Heart left ventricle (tissue), 16 donors: ENCODE results near the gene EPB41. TPM values are rescaled to one million over a fixed set of nuclear protein-coding genes. Genes with fewer than 3 reads are reported as not detected.
"Not testable (repeated sequence)": the region's sequence is repeated elsewhere in the genome, so short reads cannot be mapped to it uniquely, and the experiment has no call there.

ENCODE experiments used
- ATAC-seq, 4 donors: fragments of 200-7000 bp; cut with Tn5 transposase; one replicate each; pipeline ENCODE4 v1.9.1; 2020 to 2022; ENCODE audit warnings: moderate library complexity in 4 of 4, mild to moderate bottlenecking in 3 of 4, moderate number of reproducible peaks in 1 of 4
- DNase-seq, 5 donors: peaks; one replicate each; pipeline ENCODE4 v3.0.0-alpha.2; 2020
- H3K27ac ChIP-seq, 12 donors: fragments of 200-600 bp; sonication (generic) in 4 of 12; one replicate each; pipeline versions ENCODE4 v1.5.0 to v1.8.0; 2016 to 2022; ENCODE audit warnings: mild to moderate bottlenecking in 2 of 12
- H3K27me3 ChIP-seq, 9 donors: fragments of 200-600 bp; sonication (generic) in 2 of 9; one replicate each; pipeline versions ENCODE4 v1.5.1 to v1.8.0; 2016 to 2022; ENCODE audit warnings: mild to moderate bottlenecking in 3 of 9
- H3K36me3 ChIP-seq, 9 donors: fragments of 200-600 bp; sonication (generic) in 2 of 9; one replicate each; pipeline versions ENCODE4 v1.5.0 to v1.8.0; 2018 to 2022; ENCODE audit warnings: mild to moderate bottlenecking in 2 of 9
- H3K4me1 ChIP-seq, 12 donors: fragments of 200-600 bp; sonication (generic) in 4 of 12; one replicate each; pipeline versions ENCODE4 v1.5.0 to v1.8.0; 2016 to 2022; ENCODE audit warnings: mild to moderate bottlenecking in 3 of 12
- H3K4me3 ChIP-seq, 12 donors: fragments of 200-600 bp; sonication (generic) in 4 of 12; one replicate each; pipeline versions ENCODE4 v1.5.0 to v1.8.0; 2017 to 2022; ENCODE audit warnings: mild to moderate bottlenecking in 9 of 12, moderate library complexity in 4 of 12
- H3K9me3 ChIP-seq, 12 donors: fragments of 200-600 bp; sonication (generic) in 4 of 12; one replicate each; pipeline versions ENCODE4 v1.5.0 to v1.8.0; 2016 to 2022; ENCODE audit warnings: mild to moderate bottlenecking in 1 of 12
- POLR2A ChIP-seq, 2 donors: fragments of 450-650 bp; IDR thresholded peaks; one replicate each; pipeline ENCODE4 v1.6.1; 2017; ENCODE audit warnings: antibody characterized with exemption in 2 of 2, mild to moderate bottlenecking in 2 of 2, moderate library complexity in 2 of 2
- WGBS, 4 donors: extraction: QIAGEN DNeasy Blood & Tissue Kit in 2 of 4; methylation state at CpG; one replicate each; pipeline versions ENCODE4 v1.1.5 to v1.1.7; 2013 to 2018; 5-methylcytosine and 5-hydroxymethylcytosine counted together
- intact Hi-C, 10 donors: fragments of 100-400 bp; cut with DNase I; formaldehyde crosslinking; loops; one replicate each; pipeline versions ENCODE4 v1.11.1 to v1.14.2; 2022
- polyA plus RNA-seq, 2 donors: library from polyadenylated mRNA; stranded (reverse); fragments of 200-250 nt; gene quantifications; one replicate each; pipeline ENCODE4 v1.2.3, GENCODE V29; 2013
- total RNA-seq, 9 donors: library from RNA; depleted of rRNA in 2 of 9; stranded (reverse); fragments of >200 nt in 2 of 9; fragmentation: NEBNext Ultra II Directional in 3 of 9; extraction: Animal tissue kit (Norgen Biotek cat#: 25700) in 3 of 9; gene quantifications; one replicate each; pipeline versions ENCODE4 v1.1.0 to v1.2.4, GENCODE V29; 2016 to 2023
- TF ChIP-seq, protein P1 (sequence below), 12 donors: fragments of 200-600 bp; sonication (generic) in 4 of 12; IDR thresholded peaks; one replicate each; pipeline versions ENCODE4 v1.5.0 to v1.8.0; 2018 to 2022; ENCODE audit warnings: antibody characterized with exemption in 12 of 12, mild to moderate bottlenecking in 5 of 12
- donor health status: ischemic (EF 13 %, LVEDD 7.1; RV severe dilation, severe dysfunction).
- donor health status: healthy with polysubstance abuse.
- donor health status: DM: no; HTN: yes; CAD: no.
- donor health status: DM: no; HTN: no; CAD: no.
- donor health status: ischemic (EF 25% LVEDD 6.9; RV normal size, moderate dysfunction).
- donor health status: ischemic (EF 25% LVEDD 5.7; RV mildly dilated, moderate dysfunction).
- donor health status: healthy.
- donor health status: DM: yes; HTN: yes; CAD: no.
- donor health status: ischemic (EF 35%, LVEDD 5.7; RV mildly dilated, moderate dysfunction).
- donor health status: nonischemic (EF 11% LVEDD 7.7; RV severe dilation, severe dysfunction).
- donor health status: DM: yes; HTN: yes; CAD: no.
- donor health status: PGD.
- donor health status: ischemic (EF 29% LVEDD 5.4; RV normal size, mild dysfunction).
- donor health status: nonischemic (EF 23%, LVEDD 6.1; RV moderate dilation, normal function).

The EPB41 gene
- total and polyA plus RNA-seq, 11 donors = 7.8 to 34.4 (median 20.1) TPM

DNA sequence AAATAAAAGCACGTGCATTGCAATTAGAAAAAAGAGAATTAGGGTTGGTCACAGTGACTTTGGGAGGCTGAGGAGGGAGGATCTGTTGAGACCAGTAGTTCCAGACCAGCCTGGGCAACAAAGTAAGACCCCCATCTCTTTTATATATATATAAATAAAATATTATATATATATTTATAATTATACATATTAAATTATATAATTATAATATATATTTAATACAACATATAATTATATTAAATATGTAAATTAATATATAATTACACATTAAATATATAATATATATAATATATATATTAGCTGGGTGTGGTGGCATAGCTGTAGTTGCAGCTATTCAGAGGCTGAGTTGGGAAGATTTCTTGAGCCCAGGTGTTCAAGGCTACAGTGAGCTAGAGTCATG is 186.1 kb downstream of the EPB41 start:
- no peaks in the 10 kb centered on the region for H3K4me1 ChIP-seq
- H3K9me3 ChIP-seq = no peaks in the 10 kb centered on the region
- peaks cover 0 to 41% (median 3%) of the 10 kb centered on the region in 9 donors for H3K36me3 ChIP-seq
- H3K4me3 ChIP-seq = no peak overlapping the region
- no peak overlapping the region for H3K27ac ChIP-seq
- no peak for ATAC-seq
- 94 to 97% (median 95%) methylated on average over 1 of the region's 1 CpG for WGBS, 4 donors
- TF ChIP-seq POLR2A (IDR thresholded peaks at IDR 0.05) = no peak
- TF ChIP-seq, protein P1, sequence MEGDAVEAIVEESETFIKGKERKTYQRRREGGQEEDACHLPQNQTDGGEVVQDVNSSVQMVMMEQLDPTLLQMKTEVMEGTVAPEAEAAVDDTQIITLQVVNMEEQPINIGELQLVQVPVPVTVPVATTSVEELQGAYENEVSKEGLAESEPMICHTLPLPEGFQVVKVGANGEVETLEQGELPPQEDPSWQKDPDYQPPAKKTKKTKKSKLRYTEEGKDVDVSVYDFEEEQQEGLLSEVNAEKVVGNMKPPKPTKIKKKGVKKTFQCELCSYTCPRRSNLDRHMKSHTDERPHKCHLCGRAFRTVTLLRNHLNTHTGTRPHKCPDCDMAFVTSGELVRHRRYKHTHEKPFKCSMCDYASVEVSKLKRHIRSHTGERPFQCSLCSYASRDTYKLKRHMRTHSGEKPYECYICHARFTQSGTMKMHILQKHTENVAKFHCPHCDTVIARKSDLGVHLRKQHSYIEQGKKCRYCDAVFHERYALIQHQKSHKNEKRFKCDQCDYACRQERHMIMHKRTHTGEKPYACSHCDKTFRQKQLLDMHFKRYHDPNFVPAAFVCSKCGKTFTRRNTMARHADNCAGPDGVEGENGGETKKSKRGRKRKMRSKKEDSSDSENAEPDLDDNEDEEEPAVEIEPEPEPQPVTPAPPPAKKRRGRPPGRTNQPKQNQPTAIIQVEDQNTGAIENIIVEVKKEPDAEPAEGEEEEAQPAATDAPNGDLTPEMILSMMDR (IDR thresholded peaks at IDR 0.05) = no peak
- DNase-seq = no peak
- intact Hi-C loops = no loop called here
- no peaks in the 10 kb centered on the region for H3K27me3 ChIP-seq

DNA sequence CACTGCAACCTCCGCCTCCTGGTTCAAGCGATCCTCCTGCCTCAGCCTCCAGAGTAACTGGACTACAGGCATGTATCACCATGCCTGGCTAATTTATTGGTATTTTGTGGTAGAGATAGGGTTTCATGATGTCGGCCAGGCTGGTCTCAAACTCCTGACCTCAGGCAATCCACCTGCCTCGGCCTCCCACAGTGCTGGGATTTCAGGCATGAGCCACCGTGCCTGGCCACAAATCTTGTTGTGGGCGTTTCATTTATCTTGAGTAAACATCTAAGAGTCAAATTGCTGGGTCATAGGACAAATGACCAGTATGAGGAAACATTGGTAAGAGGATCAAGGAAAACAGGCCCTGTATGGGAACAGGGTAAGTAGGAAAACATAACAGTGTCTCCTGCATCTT is 191.5 kb downstream of the EPB41 start:
- Histone ChIP-seq H3K4me3 (no peak overlapping the region), H3K4me1 (no peaks in the 10 kb centered on the region), H3K27me3 (no peaks in the 10 kb centered on the region), H3K27ac (no peak overlapping the region), H3K36me3 (peaks cover 0 to 45% (median 10%) of the 10 kb centered on the region in 9 donors), H3K9me3 (no peaks in the 10 kb centered on the region)
- intact Hi-C loops = no loop called here
- no peak for TF ChIP-seq POLR2A (IDR thresholded peaks at IDR 0.05)
- no peak for DNase-seq
- ATAC-seq = no peak
- 93 to 96% (median 95%) methylated on average over 6 of the region's 6 CpGs for WGBS, 4 donors

DNA sequence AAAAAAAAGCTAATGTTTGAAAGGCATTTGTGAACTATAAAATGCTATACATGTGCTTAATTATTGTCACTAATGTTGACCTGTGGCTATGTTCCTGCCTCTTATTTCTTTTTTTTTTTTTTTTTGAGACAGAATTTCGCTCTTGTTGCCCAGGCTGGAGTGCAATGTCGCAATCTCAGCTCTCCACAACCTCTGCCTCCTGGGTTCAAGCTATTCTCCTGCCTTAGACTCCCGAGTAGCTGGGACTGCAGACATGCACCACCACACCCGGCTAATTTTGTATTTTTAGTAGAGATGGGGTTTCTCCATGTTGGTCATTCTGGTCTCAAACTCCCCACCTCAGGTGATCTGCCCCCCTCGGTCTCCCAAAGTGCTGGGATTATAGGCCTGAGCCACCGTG is 193.7 kb downstream of the EPB41 start:
- H3K36me3 ChIP-seq = peaks cover 0 to 54% (median 18%) of the 10 kb centered on the region in 9 donors
- H3K27ac ChIP-seq, H3K4me3 ChIP-seq, H3K9me3 ChIP-seq, H3K4me1 ChIP-seq, H3K27me3 ChIP-seq, DNase-seq, intact Hi-C loops, ATAC-seq: not testable (repeated sequence)
- 96 to 99% (median 97%) methylated on average over 6 of the region's 6 CpGs for WGBS, 4 donors

DNA sequence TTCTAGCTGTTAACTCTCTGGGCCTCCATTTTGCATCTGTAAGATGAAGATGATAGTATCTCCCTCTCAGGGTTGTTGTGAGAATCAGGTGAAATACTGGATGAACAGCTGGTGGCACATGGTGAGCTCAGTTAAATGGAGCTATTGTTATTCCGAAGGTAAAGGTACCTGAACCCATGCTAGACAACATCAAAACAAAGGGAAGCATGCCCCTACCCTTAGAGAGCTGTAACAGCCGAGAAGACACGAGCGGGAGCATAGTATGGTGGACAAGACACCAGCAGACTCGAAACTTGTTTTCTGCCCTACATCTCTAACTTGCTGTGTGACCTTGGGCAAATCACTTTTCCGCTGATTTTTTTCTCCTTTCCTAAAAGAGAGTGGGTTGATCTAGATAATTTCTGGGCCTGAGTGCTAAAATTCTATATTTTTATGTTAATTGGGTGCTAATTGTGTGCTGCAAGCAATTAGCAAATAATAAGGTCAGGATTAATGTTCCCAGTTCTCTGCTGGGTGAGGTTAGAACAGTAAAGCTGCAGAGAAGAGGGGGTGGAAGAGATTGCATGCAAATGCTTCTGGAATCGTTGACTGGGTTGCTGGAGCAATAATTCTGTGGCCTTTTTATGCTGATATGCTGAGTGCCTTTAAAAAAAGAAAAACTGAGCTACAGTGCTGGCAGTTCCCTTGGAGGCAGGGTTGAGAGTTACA is 198.5 kb downstream of the EPB41 start:
- Histone ChIP-seq H3K4me1 (no peaks in the 10 kb centered on the region), H3K9me3 (no peaks in the 10 kb centered on the region), H3K36me3 (peaks cover 0 to 81% (median 28%) of the 10 kb centered on the region in 9 donors), H3K4me3 (no peak overlapping the region), H3K27me3 (no peaks in the 10 kb centered on the region), H3K27ac (no peak overlapping the region)
- no peak for TF ChIP-seq POLR2A (IDR thresholded peaks at IDR 0.05)
- TF ChIP-seq, protein P1 (IDR thresholded peaks at IDR 0.05) = no peak
- DNase-seq = no peak
- intact Hi-C loops = no loop called here
- WGBS, 4 donors = 82 to 87% (median 87%) methylated on average over 7 of the region's 7 CpGs
- no peak for ATAC-seq

- ATAC-seq (no peak), DNase-seq (no peak)
- Histone ChIP-seq H3K27me3 (no peaks in the 10 kb centered on the region), H3K9me3 (no peaks in the 10 kb centered on the region), H3K27ac (no peak overlapping the region), H3K4me3 (no peak overlapping the region), H3K4me1 (no peaks in the 10 kb centered on the region), H3K36me3 (peaks cover 0 to 80% (median 31%) of the 10 kb centered on the region in 9 donors)
- intact Hi-C loops = no loop called here
- TF ChIP-seq, protein P1 (IDR thresholded peaks at IDR 0.05) = no peak
- TF ChIP-seq POLR2A (IDR thresholded peaks at IDR 0.05) = no peak
- WGBS, 4 donors = 72 to 86% (median 75%) methylated on average over 6 of the region's 6 CpGs
Measured at GRCh38 chr1:29113413-29114117, 199.2 kb downstream of the EPB41 start.
